ENCODE measurements around the gene ANKRD27.

DNA sequence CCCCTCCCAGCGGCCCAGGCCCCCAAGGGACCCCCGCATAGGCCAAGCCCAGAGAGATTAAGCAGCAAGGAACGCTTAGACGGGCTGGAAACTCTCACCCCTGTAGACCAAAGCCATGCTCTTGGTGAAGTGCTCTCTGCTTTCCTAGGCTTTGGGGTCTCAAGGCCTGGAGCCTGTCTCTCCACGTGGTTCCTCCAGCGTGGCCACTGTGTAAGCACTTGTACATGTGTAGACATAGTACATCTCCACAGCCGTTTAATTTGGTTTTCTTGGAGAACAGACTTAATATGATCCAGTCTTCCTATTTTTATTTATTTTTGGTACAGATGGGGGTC lies 17.7 kb upstream of the ANKRD27 start:
- TF ChIP-seq, protein P1, sequence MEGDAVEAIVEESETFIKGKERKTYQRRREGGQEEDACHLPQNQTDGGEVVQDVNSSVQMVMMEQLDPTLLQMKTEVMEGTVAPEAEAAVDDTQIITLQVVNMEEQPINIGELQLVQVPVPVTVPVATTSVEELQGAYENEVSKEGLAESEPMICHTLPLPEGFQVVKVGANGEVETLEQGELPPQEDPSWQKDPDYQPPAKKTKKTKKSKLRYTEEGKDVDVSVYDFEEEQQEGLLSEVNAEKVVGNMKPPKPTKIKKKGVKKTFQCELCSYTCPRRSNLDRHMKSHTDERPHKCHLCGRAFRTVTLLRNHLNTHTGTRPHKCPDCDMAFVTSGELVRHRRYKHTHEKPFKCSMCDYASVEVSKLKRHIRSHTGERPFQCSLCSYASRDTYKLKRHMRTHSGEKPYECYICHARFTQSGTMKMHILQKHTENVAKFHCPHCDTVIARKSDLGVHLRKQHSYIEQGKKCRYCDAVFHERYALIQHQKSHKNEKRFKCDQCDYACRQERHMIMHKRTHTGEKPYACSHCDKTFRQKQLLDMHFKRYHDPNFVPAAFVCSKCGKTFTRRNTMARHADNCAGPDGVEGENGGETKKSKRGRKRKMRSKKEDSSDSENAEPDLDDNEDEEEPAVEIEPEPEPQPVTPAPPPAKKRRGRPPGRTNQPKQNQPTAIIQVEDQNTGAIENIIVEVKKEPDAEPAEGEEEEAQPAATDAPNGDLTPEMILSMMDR (IDR thresholded peaks at IDR 0.05; ENCODE audit: poor library complexity): no peak
- no peak for TF ChIP-seq EZH2phosphoT487 (IDR thresholded peaks at IDR 0.05; ENCODE audit: low read depth, severe bottlenecking, unreplicated experiment)

Data from hepatocyte (in vitro differentiated cells).